HG03460 (cell line): Measurements from ENCODE around the gene KIFC3.
A peak's percentile ranks its signal among the peaks of the same experiment; 100 is the strongest.

Experiments
- ATAC-seq: cut with Tn5 transposase; IDR thresholded peaks from one replicate; pipeline ENCODE4 v1.9.1; 2021; ENCODE audit not compliant: unreplicated experiment

KIFC3 gene

DNA sequence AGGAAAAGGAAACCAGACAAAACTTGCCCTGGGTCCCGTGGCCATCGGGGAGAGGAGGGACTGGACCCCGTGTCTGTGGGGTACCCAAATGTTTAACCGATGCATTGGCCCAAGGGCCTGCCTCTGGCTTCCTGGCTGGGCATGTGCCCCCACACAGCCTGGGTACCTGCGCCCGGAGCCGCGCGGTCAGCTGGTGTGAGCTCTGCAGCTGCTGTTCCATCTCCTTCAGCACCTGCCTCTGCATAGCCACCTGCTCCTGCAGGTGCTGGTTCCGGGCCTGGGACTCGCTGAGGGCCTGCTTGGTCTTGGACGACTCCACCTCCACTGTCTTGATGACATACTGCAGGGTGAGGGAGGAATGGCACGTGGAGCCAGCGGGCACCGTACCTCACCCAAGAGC lies 31.9 kb downstream of the KIFC3 start:
- no peak for ATAC-seq

DNA sequence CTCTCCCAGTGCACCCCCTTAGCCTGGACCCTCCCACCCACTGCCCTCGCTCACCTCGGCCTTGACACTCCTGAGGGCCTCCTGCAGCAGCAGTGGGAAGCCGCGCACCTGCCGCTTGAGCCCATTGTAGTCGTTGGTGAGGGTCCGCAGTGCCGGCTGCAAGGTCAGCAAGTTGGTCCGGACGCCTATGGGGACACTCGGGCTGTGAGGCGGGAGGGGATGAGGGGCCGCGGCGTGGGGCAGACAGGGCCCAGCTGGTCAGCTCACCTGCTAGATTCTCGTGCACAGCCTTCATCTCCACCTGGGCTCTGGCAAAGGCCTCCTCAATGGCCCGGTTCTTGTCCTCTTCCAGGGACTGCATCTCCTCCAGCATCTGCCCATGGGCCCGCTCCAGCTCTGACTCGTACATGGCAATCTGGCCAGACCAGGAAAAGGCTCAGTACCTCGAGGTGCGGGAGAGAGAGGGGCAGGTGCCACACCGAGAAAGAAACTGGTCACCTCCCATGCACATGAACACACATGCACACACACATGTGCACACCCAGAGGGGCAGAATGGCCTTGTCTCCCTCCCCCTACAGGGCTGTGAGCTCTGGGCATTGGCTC lies 32.6 kb downstream of the KIFC3 start:
- ATAC-seq, result no peak

DNA sequence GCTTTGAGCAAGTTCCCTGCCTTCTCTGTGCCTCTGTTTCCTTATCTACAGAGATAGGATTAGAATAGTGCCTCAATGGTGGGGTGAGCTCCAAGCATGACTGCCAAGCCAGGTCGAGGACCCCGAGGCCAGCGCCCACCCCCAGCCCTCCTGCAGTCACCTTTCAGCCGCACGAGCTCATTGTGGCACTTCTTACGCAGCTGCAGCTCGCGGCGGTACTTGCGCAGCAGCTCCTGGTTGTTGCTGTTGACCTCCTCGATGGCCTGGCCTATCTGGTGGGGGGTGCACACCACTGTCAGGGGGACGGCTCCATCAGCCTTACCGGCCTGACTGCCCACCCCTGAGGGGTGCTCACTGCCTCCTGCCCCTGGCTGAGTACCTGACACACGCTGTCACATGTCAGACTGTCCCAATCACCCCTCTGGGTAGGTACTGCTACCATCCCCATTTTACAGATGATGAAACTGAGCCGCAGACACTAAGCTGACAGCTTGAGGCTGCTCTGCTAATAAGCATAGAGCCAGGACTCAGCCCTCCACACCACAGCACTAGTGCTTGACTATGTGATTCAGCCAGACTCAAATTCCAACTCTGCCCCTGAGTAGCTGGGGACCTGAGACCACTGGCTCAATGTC lies 35.5 kb downstream of the KIFC3 start:
- ATAC-seq, result no peak

DNA sequence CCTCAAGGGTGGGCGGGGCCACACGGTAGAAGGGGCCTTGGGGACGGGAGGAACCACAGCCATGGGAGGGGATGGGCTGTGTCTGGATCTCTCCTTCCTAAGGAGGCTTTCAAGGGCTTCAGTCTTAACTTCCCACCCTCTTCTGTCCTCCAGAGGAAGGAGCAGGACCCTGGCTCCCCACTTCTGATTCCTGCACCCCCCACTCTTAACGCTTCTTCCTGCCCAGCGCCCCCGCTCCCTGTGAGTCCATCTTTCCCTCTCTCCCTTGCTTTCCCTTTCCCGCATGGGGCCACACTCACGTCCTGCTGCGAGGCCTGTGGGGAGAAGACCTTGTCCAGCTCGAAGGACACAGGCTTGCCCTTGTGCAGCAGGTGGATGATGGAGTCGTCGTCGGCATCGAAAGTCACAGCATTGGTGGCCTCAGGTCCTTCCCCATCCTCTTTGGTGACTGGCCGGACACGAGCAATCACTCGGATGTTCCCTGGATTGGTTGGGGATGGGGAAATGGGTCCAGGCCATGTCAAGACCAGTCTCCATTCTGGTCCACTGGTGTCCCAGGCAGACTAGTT lies 37.0 kb downstream of the KIFC3 start:
- no peak for ATAC-seq

DNA sequence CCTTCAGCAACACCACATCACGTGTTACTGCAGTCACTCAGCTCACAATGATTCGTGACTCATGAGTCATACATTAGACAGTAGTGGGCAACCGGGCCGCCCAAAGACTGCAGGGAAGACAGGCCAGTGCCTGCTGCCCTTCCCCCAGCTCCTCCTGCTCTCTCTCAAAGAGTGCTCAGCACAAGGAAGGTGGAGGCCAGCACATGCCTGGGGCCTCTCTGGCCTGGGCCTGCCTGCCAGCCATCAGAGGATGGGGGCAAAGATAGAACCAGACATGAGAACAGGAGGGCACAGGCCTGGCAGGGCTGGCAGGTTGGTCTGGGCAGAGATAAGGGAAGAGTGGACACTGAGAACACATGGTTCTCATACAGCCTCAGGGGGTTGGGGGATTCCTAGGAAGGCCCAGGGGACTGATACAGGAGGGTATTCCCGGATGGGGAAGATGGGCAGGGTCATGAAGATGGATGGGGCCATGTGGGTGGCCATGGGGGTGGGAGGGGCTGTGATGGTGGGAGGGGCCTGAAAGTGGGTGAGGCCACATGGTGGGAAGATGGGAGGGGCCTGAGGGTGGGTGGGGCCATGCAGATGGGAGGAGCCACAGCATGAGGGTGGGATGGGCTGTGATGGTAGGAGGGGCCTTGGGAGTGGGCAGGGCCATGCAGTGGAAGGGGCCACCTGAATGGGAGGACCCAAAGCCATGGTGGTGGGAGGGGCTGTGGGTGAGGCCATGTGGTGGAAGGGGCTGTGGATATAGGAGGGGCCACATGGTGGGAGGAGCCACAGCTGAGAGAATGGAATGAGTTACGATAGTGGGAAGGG lies 37.7 kb downstream of the KIFC3 start:
- no peak for ATAC-seq

DNA sequence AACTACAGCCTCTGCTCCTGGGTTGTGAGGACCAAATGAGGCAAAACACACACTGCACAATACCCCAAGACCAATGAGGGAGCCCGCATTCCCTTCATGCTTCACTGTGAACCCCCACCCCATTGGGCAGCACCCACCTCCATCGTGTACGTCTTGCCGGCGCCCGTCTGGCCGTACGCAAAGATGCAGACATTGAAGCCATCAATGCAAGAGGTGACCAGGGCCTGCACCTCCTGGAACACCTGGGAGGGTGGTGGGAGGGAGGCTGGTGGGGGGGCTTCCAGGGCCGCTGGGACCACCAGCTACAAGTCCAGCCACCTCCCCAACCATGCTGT lies 38.3 kb downstream of the KIFC3 start:
- ATAC-seq, result no peak

DNA sequence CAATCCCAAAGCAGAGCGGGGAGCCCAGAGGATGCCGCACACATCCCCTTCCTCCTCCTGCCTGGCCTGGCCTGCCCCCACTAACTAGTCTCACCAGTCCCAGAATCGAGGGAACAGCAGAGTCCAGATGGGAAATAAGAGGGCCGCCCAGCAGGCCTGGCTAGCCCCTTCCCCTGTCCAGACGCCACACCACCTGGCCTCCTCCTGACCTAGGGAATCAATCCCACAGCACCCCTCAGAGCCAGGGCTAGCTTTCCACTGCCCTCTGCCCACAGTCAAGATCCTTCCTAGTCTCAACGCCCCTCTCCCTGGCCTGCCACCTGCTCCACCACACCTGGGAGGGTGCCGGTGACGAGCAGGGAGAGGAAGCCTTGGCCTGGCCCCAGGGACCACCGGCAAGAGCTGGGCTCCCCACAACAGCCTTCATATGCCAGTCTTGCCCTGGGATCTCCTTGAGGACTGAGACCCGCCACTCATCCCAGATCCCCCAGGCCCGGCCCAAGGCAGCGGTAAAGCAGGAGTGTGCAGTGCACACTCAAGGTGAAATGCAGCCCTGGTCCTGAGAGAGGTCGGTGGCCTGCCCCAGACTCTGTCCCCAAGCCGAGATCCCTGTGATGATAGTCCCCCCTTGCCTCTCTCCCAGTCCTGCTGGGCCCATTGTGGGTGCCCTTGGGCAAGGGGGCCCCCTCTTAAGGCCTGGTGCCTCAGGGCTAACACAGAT lies 38.8 kb downstream of the KIFC3 start:
- no peak for ATAC-seq

DNA sequence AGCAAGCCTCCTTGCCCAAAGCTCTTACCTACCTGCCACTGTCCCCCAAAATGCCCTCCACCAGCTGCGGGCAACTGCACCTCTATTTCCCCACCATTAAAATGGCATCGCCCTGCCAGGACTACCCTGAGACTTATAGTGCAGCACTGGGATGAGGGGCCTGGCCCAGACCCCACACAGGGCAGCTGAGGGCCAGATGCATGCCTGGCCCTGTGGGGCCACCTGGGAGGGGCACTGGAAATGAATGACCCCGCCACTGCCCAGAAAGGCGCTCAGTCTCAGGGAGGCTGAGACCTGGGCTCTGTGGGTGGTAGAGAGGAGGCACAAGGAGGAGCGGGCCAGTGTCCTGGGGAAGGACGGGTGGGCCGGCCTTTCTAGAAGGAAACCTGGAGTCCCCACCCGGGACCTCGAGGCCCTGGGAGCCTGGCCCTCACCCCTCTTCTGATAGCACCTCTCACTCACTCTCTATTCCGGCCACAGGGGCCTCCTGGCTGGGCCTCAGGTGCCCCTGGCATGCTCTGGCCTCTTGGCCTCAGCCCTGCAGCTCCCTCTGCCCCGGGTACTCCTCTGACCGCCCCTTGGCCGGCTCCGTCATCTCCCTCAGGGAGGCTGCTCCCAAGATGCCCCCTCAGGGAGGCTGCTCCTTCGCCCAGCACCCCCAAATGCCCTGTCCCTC lies 39.8 kb downstream of the KIFC3 start:
- ATAC-seq, result no peak

DNA sequence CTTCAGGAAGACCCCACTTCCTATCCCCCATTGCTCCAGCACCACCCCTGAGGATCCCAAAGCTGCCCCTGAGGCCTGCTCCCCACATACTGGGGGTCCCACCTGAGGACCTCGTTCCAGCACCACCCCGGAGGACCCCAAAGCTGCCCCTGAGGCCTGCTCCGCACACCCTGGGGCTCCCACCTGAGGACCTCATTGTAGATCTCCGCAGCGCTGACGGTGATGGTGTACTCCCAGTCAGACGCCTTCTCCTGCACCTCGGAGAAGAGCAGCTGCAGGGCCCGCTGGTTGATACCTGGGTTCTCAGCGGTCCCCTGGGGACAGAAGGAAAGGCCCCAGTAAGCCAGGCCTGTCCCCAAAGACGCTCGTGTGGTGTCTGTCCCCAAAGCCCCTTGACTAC lies 40.3 kb downstream of the KIFC3 start:
- ATAC-seq, result no peak

DNA sequence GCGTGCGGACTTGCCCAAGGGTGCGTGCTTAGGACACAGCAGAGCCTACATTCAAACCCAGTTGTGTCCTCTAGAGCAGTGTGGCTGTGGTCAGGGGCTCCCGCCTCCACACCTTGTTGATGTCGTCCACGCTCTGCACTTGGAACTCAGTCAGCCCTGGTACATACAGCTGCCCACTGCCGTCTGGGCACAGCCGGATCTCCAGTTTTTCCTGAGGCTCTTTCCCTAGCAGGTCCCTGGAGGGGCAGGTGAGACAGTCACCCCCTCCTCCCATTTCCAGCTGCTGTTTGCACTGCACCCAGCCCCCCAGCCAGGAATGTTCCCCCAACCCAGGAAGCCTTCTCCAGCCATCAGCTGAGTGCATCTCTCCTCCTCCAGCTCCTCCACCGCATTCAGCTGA lies 41.0 kb downstream of the KIFC3 start:
- ATAC-seq, result no peak

DNA sequence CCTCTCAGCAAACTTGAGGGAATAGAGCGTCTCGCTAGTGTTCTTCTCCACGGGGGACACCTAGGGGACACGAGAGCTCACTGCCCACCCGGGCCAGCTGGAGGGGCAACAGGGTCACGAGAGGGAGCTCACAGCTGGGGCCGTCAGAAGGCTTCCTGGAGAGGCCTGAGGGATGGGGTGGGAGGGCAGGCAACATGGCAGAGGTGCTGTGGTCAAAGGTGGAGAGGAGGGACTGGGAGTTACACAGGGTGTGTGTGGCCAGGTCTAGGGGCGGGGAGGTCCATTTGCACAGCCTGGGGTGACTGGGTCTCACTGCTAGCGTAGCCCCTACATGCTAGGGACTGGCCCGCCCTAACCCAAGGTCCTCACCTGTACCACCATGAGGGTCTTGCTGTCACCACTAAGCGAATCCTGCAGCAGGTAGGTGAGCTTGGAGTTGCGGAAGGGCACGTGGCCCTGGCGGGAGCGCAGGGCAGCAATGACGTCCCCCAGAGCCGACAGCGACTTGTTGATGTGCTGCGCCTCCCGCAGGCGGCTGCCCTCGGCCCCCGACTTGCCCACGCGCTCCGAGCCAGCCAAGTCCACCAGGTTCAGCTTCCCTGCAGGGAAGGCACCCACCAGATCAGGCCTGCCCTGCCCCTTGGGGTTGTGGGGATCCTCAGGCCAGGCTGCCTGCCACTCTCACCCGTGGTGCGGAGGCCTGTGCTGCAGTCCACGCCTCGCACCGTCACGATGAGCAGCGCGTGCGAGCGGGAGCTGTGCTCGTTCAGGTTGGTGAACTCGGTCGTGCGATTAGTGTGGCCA lies 41.7 kb downstream of the KIFC3 start:
- ATAC-seq, result no peak

DNA sequence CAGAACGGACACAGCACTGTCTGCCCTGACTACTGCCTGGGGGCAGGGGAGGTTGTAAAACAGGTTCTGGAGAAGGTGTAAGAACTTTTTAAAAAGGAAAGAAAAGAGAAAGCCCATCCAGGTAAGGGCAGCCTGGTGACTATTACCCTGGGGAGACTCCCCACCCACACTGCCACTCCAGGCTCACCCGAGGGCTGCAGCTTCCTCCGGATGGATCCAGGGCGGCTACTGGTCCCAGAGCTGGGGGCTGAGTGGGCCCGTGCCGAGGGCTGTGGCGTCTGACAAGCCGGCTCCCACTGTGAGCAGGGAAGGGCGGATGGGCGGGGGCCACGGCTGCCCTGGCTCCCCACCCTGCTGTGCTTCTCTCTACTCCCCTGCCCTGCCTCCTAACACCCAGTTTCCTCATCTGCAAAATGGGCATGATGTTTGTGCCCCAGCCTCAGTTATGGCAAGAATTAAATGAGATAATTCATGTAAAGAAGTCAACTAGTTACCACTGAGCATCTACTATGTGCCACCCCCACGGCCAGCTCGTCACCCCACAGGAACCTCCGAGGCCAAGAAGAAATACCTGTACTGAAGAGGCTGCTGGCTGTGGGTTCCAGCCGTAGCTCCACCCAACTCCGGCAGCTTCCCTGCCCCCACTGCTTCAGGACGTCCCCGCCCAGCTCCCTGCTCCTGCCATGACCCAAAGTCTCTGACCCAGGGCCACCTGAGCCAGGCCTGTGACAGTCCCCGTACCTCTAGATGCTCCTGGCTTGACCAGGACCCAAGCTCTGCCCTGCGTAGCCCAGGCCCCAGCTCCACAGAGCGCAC lies 42.5 kb downstream of the KIFC3 start:
- ATAC-seq, result no peak

DNA sequence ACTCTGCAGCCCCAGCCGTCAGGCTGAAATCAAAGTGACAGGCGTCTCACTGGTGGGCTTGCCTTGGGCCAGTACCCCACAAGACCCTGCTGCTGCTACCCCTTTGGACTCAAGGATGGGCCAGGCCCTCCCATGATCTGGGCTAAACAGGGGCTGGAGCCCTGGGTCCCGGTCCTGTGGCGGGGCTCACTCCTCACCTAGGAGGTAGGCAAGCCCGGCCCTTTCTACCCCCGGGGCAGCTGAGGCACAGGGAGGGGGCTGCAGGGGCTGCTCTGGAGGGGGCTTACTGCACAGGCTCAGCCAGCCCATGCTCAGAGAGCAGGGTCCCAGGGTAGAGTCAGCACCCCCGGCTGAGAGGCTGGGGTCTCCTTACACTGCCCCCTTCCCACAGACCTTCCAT lies 43.2 kb downstream of the KIFC3 start:
- ATAC-seq, result no peak

DNA sequence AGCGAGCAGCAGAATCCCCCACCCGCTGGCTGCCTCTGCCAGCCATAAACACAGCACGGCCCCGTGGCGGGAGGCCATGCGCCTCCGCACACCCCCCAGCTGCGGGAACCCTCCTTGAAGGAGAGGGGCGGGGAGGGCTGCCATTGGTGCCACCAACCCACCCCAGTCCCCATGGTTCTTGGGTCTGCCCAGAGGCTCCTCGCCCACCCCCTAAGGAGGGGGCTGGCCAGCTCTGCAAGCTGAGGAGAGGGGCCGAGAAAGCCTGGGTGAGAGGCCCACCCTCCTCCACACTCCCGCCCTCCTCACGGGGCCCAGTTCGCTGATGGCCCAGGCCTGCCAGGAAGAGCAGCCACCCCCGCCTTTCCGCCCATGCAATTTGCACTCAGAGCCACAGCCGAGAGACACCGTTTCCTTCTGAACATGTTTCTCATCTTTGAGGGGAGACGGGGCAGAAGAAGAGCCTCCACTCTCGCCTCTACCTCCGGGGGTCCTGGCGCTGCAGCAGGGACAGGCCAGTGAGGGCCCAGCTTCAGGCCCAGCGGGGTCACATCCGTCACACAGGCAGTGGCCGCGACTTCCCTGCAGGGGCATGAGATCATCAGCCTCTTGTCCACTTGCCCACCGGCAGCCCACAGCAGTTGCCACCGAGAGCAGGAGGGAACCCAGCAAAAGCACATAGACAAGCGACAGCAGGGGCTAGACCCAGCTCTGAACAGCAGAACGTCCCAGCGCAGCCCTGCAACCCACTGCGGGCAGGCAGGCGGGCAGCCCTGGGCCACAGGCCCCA lies 43.8 kb downstream of the KIFC3 start:
- no peak for ATAC-seq

DNA sequence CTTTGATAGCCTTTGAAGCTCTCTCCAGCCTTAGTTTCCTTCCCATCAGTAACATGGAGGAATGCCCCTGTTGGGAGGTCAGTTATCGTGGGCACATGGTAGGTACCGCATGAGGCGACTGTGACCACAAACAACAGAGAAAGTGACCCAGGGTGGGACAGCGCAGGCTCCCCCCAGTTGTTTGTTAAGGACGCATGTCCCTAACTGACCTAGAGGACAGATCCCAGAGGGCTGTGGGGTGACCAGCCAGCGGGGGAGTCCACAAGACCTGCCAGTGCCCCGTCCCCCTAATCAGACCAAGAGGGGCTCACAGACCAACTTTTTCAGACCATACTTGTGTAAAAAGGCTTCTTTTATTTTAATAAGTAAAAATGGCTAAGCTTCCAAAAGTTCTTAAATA lies 44.4 kb downstream of the KIFC3 start:
- ATAC-seq, result no peak

DNA sequence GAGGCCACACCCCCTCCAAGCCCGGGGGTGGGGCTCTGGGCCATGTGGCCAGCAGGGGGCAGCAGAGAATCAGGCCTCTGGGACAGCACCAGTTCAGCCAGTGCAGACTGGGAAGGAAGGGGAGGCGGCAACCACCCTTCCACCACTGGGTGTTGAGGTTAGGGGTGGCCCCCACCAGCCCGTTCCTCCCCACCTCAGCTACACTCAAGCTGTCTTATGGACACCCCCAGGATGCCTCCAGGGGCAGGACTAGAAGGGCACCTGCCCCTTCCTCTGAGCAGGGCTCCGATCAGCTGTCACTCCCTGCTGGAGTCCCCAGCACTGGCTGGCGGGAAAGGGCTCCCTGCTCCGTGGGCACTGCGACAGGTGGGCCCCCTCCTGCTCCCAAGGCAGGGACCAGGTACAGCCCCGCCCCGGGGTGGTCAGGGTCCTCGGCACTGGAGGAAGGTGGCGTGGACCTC lies 44.9 kb downstream of the KIFC3 start:
- peak; percentile 80 for ATAC-seq

DNA sequence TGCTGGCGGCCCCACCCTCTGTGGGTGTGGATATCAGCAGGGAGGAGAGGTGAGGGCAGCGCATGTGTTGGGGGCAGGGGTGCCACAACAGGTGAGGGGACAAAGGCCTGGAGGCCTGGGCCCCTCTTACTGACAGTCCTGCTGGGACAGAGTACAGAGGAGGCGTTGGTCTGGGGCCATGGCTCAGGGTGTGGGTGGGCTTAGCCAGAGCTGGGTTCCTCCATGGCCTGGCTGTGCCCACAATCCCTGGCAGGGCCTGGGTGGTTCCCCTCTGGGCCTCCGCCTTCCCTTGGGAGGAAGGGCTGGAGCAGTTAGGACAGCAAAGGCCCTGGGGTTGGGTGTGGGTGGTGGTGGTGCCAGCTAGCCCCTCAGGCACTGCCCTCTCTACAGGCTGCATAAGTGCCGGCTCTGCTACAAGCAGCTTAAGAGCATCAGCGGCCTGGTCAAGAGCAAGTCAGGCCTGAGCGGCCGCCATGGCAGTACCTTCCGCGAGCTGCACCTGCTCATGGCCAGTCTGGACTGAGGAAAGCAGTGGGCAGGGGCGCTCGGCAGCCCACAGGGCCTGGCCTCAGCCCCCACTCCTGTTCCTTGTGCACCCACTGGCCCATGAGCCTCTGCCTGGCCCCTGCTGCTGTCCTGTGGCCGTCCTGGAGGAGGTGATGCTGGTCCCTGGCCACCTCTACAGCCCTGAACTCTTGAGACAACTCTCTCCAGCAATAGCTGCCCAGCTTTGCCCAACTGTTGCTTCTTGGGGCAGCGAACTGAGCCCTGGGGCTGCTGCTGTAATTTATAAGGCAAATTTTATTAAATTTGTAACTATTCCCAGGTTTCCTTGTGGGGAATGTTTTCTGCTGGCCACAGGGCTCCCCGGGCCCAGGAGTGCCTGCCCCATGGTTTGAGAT lies 45.6 kb downstream of the KIFC3 start:
- no peak for ATAC-seq
